ENCODE results near the gene CD84. TPM values are rescaled to one million over a fixed set of nuclear protein-coding genes. Genes with fewer than 3 reads are reported as not detected.
"Not testable (repeated sequence)": the region's sequence is repeated elsewhere in the genome, so short reads cannot be mapped to it uniquely, and the experiment has no call there.

The CD84 gene
- total RNA-seq, 4 donors from 2014 or later: 0.10 to 1.1 (median 0.87) TPM

DNA sequence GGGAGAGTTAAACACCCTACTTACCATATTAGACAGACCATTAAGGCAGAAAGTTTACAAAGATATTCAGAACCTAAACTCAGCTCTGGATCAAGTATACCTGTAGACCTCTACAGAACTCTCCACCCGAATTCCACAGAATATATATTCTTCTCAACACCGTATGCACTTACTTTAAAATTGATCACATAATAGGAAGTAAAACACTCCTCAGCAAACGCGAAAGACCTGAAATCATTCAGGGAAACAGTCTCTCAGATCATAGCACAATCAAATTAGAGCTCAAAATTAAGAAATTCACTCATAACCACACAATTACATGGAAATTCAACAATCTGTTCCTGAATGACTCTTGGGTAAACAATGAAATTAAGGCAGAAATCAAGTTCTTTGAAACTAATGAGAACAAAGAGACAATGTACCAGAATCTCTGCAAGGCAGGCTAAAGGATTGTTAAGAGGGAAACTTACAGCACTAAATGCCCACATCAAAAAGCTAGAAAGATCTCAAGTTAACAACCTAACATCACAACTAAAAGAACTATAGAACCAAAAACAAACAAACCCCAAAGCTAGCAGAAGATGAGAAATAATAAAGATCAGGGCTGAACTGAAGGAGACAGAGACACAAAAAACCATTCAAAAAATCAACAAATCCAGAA, 19.1 kb downstream of the CD84 start:
- intact Hi-C loops (cut with DNase I; ENCODE audit: low total_unique reads): no loop called here
- TF ChIP-seq, protein P1, sequence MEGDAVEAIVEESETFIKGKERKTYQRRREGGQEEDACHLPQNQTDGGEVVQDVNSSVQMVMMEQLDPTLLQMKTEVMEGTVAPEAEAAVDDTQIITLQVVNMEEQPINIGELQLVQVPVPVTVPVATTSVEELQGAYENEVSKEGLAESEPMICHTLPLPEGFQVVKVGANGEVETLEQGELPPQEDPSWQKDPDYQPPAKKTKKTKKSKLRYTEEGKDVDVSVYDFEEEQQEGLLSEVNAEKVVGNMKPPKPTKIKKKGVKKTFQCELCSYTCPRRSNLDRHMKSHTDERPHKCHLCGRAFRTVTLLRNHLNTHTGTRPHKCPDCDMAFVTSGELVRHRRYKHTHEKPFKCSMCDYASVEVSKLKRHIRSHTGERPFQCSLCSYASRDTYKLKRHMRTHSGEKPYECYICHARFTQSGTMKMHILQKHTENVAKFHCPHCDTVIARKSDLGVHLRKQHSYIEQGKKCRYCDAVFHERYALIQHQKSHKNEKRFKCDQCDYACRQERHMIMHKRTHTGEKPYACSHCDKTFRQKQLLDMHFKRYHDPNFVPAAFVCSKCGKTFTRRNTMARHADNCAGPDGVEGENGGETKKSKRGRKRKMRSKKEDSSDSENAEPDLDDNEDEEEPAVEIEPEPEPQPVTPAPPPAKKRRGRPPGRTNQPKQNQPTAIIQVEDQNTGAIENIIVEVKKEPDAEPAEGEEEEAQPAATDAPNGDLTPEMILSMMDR (IDR thresholded peaks at IDR 0.05 in 4 of 5, conservative IDR thresholded peaks at IDR 0.05 in 1 of 5): no peak
- no peak for TF ChIP-seq POLR2A (IDR thresholded peaks at IDR 0.05)
- H3K27me3 ChIP-seq: no peaks in the 10 kb centered on the region
- no peaks in the 10 kb centered on the region for H3K36me3 ChIP-seq
- ATAC-seq (no peak), DNase-seq (no peak)
- no peak overlapping the region for H3K4me3 ChIP-seq
- H3K4me1 ChIP-seq: no peaks in the 10 kb centered on the region
- H3K9me3 ChIP-seq: no peaks in the 10 kb centered on the region
- in situ Hi-C loops (cut with MboI; ENCODE audit: low sequenced_read_pairs in 4 of 4): no loop called here
- H3K27ac ChIP-seq: no peak overlapping the region

DNA sequence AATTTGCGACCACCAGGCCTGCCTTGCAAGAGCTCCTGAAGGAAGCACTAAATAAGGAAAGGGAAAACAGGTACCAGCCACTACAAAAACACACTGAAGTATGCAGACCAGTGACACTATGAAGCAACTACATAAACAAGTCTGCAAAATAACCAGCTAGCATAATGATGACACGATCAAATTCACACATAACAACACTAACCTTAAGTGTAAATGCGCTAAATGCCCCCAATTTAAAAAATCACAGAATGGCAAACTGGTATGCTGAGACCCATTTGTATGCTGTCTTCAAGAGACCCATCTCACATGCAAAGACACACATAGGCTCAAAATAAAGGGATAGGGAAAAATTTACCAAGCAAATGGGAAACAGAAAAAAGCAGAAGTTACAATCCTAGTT, 19.9 kb downstream of the CD84 start:
- intact Hi-C loops (cut with DNase I; ENCODE audit: low total_unique reads); H3K36me3 ChIP-seq; H3K27ac ChIP-seq; H3K27me3 ChIP-seq; ATAC-seq; in situ Hi-C loops (cut with MboI; ENCODE audit: low sequenced_read_pairs in 4 of 4); H3K9me3 ChIP-seq; DNase-seq; H3K4me1 ChIP-seq; H3K4me3 ChIP-seq: not testable (repeated sequence)

DNA sequence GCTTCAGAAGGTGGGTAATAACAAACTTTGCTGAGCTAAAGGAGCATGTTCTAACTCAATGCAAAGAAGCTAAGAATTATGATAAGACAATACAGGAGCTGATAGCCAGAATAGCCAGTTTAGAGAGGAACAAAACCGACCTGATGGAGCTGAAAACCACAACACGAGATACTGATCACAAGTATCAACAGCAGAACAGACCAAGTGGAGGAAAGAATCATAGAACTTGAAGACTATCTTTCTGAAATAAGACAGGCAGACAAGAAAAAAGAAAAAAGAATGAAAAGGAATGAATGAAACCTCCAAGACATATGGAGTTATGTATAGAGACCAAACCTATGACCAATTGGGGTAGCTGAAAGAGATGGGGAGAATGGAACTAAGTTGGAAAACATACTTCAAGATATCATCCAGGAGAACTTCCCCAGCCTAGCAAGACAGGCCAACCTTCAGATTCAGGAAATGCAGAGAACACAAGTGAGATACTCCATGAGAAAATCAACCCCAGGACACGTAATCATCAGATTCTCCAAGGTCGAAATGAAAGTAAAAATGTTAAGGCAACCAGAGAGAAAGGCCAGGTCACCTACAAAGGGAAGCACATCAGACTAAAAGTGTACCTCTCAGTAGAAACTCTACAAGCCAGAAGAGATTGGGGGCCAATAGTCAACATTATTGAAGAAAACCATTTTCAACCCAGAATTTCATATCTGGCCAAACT, 20.5 kb downstream of the CD84 start:
- TF ChIP-seq POLR2A (IDR thresholded peaks at IDR 0.05): no peak
- TF ChIP-seq, protein P1 (IDR thresholded peaks at IDR 0.05 in 4 of 5, conservative IDR thresholded peaks at IDR 0.05 in 1 of 5): no peak
- H3K27ac ChIP-seq: no peak overlapping the region

DNA sequence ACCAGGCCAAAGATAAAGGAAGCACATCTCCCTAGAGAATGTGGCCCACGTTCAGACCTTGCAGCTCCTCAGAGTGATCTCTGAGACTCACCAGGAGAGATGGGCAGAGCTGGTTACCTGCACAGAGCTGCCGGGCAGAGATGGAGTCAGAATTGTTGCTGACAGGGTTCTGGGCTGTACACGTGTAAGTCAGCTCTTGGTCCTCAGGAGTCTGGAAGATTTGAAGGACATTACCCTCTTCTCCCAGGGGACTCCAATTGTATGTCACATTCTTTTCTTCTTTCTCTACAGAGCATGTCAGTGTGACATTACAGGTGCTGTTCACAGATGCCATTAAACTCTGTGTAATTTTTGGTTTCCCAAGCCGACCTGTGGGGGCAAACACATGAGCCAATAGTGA, 25.5 kb downstream of the CD84 start:
- DNase-seq: no peak
- no peaks in the 10 kb centered on the region for H3K27me3 ChIP-seq
- no peaks in the 10 kb centered on the region for H3K36me3 ChIP-seq
- H3K9me3 ChIP-seq: no peaks in the 10 kb centered on the region
- no peak for TF ChIP-seq POLR2A (IDR thresholded peaks at IDR 0.05)
- TF ChIP-seq, protein P1 (IDR thresholded peaks at IDR 0.05 in 4 of 5, conservative IDR thresholded peaks at IDR 0.05 in 1 of 5): no peak
- no peak overlapping the region for H3K4me3 ChIP-seq
- in situ Hi-C loops (cut with MboI; ENCODE audit: low sequenced_read_pairs in 4 of 4) (no loop called here), intact Hi-C loops (cut with DNase I; ENCODE audit: low total_unique reads) (no loop called here)
- no peak for ATAC-seq
- H3K4me1 ChIP-seq: no peaks in the 10 kb centered on the region
- H3K27ac ChIP-seq: no peak overlapping the region

More for the DNA sequence above, 20.5 kb downstream of the CD84 start:
- no peaks in the 10 kb centered on the region for H3K36me3 ChIP-seq
- H3K4me1 ChIP-seq: no peaks in the 10 kb centered on the region
- DNase-seq: no peak
- no peaks in the 10 kb centered on the region for H3K9me3 ChIP-seq
- no peak for ATAC-seq
- H3K27me3 ChIP-seq: no peaks in the 10 kb centered on the region
- in situ Hi-C loops (cut with MboI; ENCODE audit: low sequenced_read_pairs in 4 of 4): no loop called here
- intact Hi-C loops (cut with DNase I; ENCODE audit: low total_unique reads): no loop called here
- H3K4me3 ChIP-seq: no peak overlapping the region

DNA sequence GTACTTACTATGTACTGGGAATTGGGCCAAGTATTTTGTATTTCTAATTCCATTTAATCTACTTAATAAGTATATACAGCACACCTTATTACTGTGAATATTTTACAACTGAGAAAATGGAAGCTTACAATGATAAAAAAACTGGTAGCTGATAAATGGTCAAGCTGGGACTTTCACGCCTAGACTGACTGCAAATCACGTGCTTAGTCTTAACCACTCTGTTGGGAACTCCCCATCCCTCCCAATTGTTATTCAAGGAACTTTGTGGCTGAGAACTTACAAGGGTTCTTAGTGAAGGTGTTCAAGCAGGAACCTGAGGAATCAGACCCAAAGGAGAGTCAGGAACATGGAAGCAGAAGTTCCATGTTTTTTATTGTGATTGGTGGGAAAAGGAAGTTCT, 26.9 kb downstream of the CD84 start:
- intact Hi-C loops (cut with DNase I; ENCODE audit: low total_unique reads): no loop called here
- Histone ChIP-seq H3K36me3 (no peaks in the 10 kb centered on the region), H3K9me3 (no peaks in the 10 kb centered on the region), H3K4me3 (no peak overlapping the region), H3K27ac (no peak overlapping the region), H3K4me1 (no peaks in the 10 kb centered on the region), H3K27me3 (no peaks in the 10 kb centered on the region)
- in situ Hi-C loops (cut with MboI; ENCODE audit: low sequenced_read_pairs in 4 of 4): no loop called here
- no peak for ATAC-seq
- DNase-seq: no peak
- no peak for TF ChIP-seq POLR2A (IDR thresholded peaks at IDR 0.05)
- TF ChIP-seq, protein P1 (IDR thresholded peaks at IDR 0.05 in 4 of 5, conservative IDR thresholded peaks at IDR 0.05 in 1 of 5): no peak
